HUDEP-2 (cell line): ENCODE data around the gene HMCN1.

Experiments used
- DNase-seq, 76 experiments: peaks; one replicate each; lab custom pipeline; 2025; ENCODE audit not compliant: unreplicated experiment in 76 of 76; lab: John Stamatoyannopoulos, UW

The HMCN1 gene

DNA sequence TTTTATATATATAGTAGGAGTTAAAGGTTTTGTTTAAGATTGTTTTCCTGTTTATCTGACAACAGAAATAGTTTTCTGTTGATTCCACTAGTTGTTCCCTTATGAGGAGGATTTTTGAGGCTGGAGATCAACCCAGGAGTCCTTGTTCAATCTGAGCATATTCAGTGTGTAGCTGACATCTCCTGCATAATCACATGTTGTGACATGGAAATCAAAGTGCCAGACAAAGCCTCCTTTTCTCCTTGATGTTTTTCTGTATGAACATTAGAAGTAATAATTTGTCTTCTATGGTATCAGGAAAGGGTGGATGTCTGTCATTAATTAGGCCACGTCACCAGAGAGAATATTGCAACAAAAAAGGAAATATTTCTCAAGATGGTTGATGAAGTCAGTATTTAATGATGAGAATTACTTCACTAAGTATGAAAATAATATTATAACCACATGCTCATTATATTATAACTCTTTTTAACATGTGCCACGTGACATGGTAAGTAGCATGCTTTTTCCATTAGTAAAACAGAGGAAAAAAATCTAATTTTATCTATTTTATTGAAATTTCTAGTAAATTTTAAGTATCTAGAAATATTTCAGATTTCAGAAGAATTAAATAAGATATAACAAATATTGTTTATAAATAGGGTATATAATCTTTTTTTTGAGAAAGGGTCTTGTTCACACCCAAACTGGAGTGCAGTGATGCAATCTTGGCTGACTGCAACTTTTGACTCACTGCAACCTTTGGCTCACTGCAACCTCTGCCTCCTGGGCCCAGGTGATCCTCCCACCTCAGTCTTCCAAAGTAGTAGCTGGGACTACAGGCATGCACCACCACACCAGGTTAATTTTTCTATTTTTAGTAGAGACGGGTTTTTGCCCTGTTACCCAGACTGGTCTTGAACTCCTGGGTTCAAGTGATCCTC is 223.5 kb downstream of the HMCN1 start:
- DNase-seq: no peak

DNA sequence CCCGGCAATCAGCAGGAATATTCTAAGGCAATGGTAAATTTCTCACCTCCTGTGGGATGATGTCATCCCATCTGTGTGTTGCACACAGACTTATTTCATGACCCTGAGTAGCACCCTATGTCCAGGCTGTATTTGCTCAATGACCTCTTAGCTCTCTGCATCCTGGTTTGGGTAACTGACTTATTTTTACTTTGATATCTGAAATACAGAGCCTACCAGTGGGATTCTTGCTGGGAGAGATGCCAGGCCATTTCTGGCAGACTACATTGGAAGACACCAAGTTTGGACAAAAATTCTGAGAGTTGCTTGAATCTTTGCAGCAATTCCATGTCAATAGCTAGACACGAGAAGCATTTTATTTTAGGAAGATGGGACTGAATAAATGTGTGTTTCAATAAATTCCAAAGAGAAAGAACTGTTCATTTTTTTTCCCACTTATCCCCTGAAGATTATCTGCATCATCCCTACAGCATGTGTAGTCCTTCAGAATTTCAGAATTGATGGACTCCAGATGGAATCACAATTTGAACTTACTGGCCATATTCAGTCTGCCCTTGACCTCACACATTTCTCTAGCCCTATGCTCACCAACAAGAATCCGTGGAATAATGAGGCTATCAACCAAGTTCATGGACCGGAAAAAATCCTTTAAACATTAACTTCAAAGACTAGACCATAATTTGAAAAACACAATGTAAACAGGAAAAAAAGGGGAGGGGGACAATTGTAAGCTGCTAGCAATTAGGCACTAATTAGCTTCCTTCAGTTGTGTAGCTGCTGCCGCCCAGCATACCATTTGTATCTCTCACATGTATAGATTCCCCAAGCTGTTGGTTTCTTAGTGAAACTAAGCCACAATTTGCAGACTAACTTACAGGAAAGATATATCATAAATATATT is 226.5 kb downstream of the HMCN1 start:
- DNase-seq: no peak

DNA sequence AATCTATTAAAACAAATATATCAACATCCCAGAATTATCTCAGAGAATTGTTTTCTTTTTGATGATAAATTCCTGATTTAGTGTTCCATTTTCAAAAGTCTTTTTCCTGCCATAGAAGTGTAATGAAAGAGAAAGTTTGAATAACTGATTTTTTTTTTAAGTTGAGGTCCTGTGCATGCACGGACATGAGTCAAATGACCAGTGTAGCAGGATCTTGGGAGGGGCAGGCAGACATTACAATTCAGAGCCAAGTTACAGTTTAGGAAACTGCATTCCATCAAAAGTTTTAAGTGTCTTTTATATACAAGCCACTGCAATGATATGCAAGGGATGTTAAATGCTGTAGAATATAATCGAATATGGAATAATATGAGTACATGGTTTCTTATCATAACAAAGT is 227.5 kb downstream of the HMCN1 start:
- no peak for DNase-seq

DNA sequence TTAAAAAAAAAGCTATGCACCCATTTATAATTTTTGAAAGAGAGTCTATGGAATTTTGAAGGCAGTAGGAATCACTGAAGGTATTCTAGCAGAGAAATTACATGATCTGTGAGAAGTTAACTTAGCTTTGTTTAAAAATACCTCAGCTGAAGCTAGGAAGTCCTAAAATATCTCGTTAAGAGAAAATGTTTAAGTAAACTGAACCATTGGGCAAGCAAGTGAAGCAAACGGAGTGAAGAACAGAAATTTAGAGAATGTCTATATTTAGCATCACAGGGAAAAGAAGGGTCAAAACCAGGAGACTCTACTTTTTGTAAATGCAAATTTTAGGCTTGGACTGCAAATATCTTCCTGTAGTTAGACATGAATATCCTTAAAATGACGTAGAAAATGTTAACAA is 230.8 kb downstream of the HMCN1 start:
- no peak for DNase-seq

DNA sequence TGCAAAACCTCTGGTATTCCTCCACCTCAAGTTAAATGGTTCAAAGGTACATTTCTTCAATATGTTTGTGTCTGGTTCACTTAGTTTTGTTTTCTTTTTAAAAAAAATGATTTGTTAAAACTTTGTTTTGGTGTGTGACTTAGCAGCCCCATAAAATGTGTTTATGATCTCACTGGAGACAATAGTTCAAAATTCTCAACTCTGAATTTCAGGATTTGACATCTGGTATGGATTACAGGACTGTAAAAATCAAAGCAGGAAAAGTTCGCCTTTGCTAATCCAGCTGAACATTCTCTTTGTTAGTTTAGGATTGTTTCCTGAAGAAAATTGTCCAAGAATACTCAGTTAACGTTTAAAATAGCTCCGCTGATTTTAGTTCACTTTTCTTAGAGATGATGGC is 231.7 kb downstream of the HMCN1 start:
- no peak for DNase-seq

DNA sequence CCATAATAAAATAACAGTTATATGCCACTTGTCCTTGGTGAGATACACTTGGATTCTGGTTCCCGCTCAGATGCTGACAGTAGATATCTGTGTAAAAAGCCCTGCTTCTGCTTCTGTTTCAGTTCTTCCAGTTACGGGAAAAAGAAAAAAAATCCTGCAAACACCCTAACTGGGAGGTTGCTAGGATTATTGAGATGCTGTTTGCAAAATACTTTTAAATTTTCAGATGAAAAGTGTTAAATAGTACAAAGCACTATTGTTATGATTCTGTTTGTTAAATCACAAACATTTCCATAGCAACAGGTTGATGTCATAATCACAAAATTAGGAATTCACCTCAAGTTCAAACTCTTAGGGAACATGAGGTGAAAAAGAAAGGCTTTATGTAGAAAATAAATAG is 232.3 kb downstream of the HMCN1 start:
- no peak for DNase-seq

DNA sequence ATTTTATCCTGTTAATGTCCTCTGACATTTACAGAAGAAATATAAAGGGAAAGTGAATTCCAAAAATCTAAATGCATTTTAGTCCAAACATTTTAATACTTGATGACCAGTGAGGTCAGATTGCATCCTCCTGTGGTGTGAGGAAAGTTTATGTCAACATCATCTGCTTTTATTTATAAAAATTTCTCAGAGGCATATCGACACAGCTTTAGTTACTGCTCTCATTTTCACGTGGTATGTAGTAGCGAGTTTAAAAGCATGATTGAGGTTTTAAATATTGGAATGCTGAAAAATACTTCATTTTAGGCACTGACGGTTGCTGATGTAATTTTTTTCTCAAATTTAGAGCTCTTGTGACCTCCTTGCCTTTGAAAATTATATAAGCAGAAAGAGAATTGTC is 234.8 kb downstream of the HMCN1 start:
- no peak for DNase-seq

DNA sequence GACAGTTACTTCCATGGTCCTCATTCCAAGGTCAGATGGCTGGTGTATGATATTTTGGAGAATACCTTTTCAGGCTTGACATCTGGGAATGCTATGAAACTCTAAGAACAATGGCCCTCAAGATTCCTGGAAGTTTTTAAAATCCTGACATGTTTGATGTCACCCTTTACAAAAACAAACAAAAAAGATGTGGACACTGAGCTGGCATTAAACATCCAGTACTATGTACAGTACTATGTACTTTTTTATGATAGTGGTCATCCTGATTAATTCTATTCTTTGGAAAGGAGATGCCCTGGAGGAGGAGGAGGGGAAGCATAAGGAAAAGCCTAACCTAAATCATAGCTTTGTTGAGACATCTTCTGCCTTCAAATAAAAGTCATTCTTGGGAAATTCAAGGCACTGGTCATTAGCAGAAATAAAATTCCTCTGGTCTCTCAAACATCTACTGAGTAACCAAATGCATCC is 235.4 kb downstream of the HMCN1 start:
- DNase-seq: no peak

DNA sequence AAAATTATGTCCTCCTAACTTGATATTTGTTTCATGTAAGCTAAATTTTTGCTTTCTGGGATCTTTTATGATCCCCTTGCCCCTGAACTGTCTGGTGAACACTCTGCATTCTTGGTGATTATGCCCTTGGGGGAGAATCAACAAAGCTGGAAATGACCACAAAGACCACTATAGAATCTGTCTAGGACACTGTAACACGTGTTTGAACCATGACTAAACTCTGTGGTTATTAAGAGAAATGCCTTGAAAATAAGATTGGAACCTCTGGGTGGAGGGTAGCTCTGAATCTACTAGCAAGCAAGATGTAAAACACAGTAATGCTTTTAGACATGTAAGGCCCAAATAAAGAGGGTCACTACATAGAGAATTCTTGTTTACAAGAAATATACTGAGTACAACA is 237.5 kb downstream of the HMCN1 start:
- DNase-seq: no peak

DNA sequence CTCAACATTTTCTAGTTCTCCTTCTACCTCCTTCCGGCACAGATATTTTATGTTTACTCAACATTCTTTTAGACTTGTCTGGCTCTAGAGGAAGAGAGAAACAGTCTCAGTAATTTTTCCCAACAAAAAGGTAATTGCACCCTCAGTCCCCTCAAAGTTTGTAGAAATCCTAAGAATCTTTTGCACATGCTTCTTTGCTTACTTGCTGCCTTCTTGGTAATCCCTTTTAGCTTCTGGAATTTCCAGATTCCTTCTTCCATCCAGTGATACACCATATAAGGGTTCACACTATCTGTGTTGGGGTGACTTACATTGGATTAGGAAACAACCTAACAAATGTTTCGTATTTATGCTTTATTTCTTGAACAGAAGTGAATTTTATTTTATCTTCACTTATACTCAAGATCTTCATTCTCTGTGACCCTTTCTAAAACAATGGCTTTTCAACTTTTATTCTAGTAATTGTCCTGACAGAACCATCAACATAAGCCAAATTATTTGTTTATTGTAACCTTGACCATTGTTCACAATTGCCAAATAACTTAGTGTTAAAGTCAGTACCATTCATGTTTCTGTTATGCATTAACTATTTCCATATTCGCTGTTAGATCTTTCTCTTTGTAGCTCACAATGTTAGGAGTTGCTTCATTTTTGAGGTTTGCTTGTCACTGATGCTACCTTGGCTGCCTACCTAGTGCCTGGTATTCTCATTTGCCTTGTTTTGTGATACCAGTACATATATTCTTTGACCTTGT is 238.1 kb downstream of the HMCN1 start:
- DNase-seq: no peak

DNA sequence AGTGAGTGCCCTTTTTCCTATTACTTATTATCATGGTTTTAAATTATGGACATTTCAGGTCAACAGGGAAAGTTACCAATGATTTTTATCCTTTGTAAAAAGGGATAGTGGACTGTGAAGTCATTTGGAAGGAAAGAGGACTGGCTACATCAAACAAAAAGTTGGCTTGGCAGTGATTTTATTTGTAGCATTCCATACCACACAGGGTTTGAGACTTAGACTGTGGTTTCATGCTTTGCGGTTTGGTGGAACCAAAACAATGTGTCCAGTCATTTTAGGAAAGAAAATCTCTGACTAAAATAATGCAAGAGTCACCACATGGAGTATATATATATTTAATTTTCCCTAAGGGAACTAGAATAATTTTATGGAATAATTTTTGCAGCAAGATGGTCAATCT is 239.5 kb downstream of the HMCN1 start:
- no peak for DNase-seq

DNA sequence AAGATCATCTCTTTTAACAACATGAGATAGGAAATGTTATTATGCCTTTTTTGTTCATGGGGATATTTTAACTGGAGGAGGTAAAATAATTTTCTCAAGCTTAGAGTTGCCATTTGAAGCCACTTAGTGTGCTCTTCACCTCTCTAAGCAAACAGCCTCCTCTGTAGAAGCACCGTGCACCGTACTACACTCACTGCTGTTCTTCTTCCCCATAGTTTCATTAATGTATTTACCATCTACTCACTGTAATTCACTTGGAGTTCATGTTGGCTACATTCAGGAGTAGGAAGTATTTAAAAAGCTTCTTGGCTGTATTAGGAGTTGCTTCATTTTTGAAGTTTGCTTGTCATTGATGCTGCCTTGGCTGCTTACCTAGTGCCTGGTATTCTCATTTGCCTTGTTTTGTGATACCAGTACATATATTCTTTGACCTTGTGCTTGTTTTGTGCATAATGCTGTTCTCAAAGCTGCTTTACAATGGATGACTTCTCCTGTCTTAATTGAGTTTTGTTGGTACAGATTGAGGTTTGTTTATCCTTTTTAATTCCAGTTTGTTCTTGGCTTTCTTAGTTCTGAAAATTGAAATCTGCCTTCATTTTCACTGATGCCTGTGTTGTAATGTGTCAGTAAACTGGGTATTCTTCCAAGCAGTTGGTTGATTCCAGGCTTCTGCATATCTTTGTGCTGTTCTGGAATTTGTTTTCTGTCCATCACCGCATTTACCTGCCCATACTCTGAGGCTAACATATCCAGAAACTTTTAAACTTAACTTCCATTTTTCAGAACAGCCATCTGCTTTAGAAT is 240.4 kb downstream of the HMCN1 start:
- DNase-seq: no peak

DNA sequence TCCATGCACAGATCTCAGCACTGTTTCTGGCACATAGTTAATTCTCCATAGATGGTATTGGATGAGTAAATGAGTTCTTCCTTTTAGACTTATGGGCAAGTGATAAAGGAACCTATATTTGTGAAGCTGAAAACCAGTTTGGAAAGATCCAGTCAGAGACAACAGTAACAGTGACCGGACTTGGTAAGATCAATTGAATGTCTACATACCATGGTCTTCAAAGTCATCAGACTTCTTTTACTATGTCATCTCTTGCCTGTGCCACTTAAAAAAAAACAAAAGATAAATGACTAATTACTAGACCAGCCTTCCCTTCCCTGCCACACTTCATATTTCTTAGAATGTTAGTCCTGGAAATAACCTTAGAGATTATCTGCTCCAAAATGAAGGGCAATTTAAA is 246.7 kb downstream of the HMCN1 start:
- no peak for DNase-seq

DNA sequence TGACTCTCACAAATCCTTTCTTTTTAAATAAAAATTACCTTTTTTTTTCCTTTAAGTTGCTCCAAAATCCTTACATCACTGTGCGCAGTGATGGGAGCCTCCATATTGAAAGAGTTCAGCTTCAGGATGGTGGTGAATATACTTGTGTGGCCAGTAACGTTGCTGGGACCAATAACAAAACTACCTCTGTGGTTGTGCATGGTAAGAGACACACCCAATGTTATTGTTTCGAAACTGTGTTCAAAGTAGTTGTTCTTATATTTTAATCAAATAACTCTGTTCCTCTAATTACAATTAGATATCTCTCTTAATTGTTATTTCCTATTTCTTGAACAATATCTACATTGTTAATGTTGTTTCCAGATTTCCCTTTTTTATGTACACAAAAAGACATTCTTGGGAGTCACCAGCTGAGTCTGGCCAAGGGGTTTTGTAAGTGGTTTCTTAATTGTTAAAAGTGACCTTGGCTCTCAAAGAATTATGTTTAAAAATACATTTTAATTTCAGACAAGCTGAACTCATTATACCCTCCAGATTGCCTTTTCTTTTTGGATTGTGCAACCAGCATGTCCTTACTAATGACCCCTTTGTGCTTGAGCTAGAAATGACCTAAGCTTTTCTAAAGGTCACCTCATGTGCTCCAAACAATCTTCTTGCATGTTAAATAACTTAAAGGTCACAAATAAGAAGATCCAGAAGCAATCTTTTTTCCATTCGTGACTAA is 250.1 kb downstream of the HMCN1 start:
- no peak for DNase-seq

DNA sequence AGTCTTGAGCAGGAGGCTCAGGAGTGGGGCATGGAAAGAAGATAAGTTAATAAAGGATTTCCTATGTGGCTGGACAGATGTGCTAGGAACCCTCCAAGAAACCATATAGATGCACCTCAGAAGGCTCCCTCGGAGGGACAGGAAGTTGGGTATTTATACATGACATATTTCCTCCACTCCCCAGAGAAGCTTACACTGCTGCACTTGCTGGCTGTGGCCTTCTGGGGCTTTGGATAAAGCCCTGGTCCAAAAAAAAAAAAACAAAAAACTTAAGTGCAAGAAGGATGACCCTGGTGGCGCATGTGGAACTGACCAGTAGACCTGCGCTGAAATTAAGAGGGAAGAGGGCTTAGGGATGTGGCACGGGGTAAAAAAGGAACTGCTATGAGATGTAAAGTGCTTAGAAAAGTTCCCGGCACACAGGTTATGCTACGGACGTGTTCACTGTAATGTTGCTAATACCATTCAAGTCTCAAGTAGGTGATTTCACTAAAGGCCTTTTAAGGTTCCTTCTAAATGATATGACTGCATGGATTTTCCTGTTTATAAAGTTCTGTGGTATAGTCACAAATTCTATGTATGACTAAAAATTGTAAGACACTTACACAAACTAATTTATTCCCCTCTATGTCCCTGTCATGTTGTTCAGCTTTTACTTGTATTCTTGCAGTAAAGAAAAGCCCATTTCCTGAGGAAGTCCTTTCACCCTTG is 253.6 kb downstream of the HMCN1 start:
- no peak for DNase-seq

DNA sequence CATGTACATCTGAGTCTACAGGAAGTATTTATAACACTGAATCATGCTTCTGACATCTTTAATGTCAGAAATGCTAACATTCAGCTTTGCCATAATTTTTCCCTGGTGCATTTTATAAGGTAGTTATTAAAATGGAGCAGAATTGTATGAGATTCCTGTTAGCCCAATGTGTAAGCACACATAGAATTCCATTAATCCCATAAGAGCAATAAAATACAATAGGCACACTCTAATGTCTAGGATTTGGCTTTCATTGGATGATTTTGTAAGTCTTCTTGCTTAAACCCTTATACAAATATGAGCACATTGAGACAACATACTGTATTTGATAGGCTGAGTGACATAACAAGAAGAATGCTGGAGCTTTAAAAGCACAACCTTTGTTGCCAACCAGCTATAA is 256.4 kb downstream of the HMCN1 start:
- DNase-seq: no peak

DNA sequence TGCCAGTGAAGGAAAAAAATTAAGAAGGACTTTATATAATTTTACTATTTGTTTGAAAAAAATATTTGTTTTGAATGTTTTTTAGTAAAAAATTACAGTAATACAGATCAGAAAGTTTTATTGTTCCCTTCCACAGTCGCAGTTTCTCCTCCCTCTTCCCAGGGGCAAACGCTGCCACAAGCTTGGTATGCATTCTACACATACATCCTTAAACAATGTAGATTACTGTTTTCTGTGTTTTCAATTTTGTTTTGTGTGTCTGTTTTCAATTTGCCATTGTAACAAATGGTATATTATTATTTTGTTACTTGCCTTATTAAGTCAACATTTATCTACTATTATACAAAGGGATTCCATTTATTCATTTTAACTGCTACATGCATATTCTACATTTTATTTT is 257.1 kb downstream of the HMCN1 start:
- no peak for DNase-seq

DNA sequence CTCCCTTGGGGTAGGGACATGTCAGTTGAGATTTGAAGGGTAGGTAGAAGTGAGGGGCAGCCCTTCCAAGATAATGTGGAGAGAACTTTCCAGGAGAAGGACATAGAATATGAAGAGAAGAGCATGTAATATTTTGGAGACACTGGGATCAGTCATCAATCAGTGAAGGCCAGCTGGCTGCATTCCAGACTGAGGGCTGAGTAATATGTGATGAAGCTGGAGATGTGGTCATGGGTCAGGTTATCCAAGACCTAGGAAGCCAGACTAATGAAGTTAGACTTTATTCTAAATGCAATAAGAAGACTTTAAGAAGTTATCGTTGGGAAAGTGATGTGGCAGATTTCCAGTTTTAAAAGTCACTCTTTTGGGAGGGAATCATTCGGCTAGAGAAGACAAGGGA is 262.0 kb downstream of the HMCN1 start:
- DNase-seq: no peak

DNA sequence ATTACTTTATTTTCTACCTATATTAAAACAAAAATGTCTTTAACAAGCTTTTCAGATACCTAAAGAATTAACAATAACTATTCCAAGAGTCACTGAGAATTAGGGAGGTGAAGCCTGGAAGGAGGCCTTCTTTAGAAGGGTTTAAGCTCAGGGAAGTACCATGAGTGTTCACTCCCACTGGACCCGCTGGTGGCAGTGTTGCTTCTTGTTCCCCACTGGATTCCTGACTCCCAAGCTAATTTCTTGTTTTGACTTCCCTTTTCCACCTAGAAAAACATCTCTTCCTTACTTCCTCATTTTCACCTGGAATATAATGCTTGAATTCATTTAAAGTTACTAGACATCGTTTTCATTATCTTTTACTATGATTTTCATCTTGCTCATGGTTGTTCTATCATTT is 264.2 kb downstream of the HMCN1 start:
- no peak for DNase-seq
